Mucosa of stomach (tissue), 1 donor: ENCODE measurements around the gene USP13.

ENCODE experiments used
- H3K27me3 ChIP-seq: one replicate; pipeline ENCODE4 v1.7.0; 2013; ENCODE audit warnings: mild to moderate bottlenecking, low read length; ENCODE audit not compliant: control insufficient read depth, insufficient read depth
- H3K36me3 ChIP-seq: one replicate; pipeline ENCODE4 v1.7.0; 2013; ENCODE audit warnings: low read length; ENCODE audit not compliant: control insufficient read depth, insufficient read depth
- H3K4me1 ChIP-seq: one replicate; pipeline ENCODE4 v1.7.0; 2013; ENCODE audit warnings: mild to moderate bottlenecking, low read length; ENCODE audit not compliant: control insufficient read depth, insufficient read depth
- H3K4me3 ChIP-seq: one replicate; pipeline ENCODE4 v1.7.0; 2013; ENCODE audit warnings: low read length
- H3K9ac ChIP-seq: one replicate; pipeline ENCODE4 v1.7.0; 2013; ENCODE audit warnings: mild to moderate bottlenecking, low read length, moderate library complexity
- H3K9me3 ChIP-seq: one replicate; pipeline ENCODE4 v1.7.0; 2013; ENCODE audit warnings: mild to moderate bottlenecking, low read length, moderate library complexity; ENCODE audit not compliant: control insufficient read depth
- donor health status: Pancreatic carcinoma.

The USP13 gene

DNA sequence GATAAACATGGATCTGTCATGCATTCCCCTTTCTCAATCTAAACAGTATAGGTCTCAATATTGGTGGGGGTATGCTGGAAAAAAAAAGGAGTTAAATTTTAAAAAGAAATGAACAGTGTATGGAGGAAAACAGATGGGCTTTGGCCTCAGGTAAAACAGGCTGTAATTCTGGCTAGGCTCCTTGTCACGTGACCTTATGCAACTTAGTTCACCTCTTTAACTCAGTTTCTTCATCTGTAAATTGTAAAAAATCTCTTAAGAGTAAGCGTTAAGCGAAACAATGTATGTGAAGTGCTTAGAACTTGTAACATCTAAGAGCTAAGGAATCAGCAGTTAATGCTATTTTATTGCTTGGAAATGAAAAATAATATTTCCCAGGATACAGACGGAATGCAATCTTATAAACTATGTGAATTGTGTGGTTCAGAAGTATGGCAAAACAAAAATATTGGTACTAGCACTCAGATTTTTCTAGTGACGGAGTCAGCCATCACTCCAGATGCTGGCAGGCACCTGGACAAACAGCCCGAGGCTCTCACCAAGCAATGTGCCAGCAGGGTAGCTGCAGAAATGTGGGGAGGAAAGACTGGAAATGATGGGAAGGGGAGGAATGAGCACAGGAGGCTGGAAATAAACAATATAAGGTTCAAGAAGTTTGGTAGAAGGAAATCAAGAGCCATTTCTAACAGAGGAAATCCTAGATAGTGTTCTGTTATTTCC lies 172.8 kb downstream of the USP13 start:
- Histone ChIP-seq H3K9me3 (no peaks in the 10 kb centered on the region), H3K9ac (no peak overlapping the region), H3K36me3 (no peaks in the 10 kb centered on the region), H3K4me3 (no peak overlapping the region), H3K4me1 (no peaks in the 10 kb centered on the region), H3K27me3 (no peaks in the 10 kb centered on the region)

DNA sequence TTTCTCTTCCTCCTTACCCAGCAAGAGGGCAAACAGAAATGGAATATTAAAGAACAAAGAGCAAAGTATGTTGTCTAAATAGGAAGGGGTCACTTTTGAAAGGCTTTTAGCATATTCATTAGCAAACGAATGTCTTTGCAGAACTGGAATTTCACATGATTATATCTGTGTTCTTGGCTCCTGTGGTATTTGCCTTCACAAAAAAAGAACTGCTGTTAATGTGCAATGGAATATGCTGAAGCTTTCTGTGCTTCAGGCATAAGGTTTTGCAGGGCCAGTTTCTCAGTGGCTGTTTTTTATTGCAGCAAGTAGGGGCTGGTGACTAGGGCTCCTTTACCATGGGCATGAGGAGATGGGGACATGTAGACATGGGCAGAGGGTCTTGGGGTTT lies 173.4 kb downstream of the USP13 start:
- H3K9me3 ChIP-seq: no peaks in the 10 kb centered on the region

DNA sequence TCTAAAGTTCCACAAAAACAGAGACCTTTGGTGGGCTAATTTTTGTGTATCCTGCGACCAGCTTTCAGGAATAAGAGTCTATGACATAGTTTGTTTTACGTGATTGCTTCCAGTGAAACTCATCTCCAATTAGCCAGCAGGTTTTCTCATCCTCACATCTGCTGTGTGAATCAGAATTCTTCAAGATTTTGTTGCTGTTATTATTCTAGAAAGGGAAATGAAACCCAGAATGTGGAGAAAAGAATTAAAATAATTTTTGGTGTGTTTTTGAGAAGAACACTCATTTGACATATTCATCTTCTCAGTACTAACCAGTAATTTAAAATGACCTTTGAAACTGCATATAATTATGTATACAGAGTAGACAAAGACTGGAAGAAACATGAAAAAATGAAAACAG lies 175.9 kb downstream of the USP13 start:
- Histone ChIP-seq H3K9ac (no peak overlapping the region), H3K36me3 (no peaks in the 10 kb centered on the region), H3K9me3 (no peaks in the 10 kb centered on the region)

More for the DNA sequence above, 173.4 kb downstream of the USP13 start:
- Histone ChIP-seq H3K4me3 (no peak overlapping the region), H3K36me3 (no peaks in the 10 kb centered on the region), H3K4me1 (no peaks in the 10 kb centered on the region), H3K27me3 (no peaks in the 10 kb centered on the region), H3K9ac (no peak overlapping the region)

DNA sequence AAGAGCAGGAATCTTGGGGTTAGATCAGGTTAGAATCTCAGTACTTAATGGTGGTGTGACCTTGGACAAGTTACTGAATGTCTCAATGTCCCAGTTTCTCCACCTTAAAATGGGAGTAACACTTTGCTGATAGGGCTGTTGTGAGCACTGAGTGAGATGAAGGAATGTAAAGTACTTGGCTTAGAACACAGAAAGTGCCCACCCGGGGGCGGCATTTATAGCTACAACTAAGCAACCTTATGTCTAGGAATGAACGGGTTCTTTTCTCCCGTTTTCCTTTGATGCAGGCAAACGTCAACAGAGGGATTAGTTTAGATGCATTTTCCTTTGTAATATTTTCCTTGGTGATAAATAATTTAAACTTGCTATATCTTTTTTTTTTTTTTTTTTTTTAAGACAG lies 176.6 kb downstream of the USP13 start:
- Histone ChIP-seq H3K4me3 (no peak overlapping the region), H3K27me3 (no peaks in the 10 kb centered on the region), H3K9me3 (no peaks in the 10 kb centered on the region), H3K36me3 (no peaks in the 10 kb centered on the region), H3K9ac (no peak overlapping the region), H3K4me1 (no peaks in the 10 kb centered on the region)

More for the DNA sequence above, 175.9 kb downstream of the USP13 start:
- no peak overlapping the region for H3K4me3 ChIP-seq
- H3K27me3 ChIP-seq: no peaks in the 10 kb centered on the region
- H3K4me1 ChIP-seq: no peaks in the 10 kb centered on the region

DNA sequence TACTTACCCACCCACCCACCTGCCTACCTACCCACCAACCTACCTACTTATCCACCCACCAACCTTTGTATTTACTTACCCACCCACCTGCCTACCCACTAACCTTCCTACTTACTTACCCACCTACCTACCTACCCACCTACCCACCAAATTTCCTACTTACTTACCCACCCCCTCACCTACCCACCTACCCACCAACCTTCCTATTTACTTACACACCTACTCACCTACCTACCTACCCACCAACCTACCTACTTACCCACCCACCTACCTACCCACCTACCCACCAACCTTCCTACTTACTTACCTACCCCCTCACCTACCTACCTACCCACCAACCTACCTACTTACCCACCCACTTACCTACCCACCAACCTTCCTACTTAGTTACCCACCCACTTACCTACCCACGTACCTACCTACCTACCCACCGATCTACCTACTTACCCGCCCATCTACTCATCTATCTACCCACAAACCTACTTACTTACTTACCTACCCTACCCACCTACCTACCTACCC lies 179.6 kb downstream of the USP13 start:
- Histone ChIP-seq H3K9ac (no peak overlapping the region), H3K27me3 (no peaks in the 10 kb centered on the region), H3K4me1 (no peaks in the 10 kb centered on the region), H3K36me3 (no peaks in the 10 kb centered on the region), H3K4me3 (no peak overlapping the region), H3K9me3 (no peaks in the 10 kb centered on the region)

DNA sequence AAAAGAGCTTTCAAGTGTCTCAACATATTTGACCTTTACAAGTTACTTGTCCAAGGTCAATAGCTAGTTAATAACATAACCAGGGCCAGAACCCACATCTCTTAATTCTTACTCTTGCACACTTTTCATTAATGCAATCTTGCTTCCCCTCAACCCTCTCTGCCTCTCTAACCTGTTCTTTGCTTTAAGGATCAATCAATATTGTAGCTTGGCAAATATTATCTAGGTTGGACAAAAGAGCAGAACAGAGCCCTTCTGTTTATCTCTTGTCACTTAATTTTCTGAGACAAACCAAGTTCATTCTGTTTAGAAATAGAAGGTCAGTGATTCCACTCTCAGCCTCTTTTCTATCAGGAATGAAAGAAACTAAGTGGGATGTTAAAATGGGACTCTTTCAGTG lies 180.5 kb downstream of the USP13 start:
- no peaks in the 10 kb centered on the region for H3K36me3 ChIP-seq
- no peak overlapping the region for H3K9ac ChIP-seq
- no peak overlapping the region for H3K4me3 ChIP-seq
- no peaks in the 10 kb centered on the region for H3K9me3 ChIP-seq
- H3K27me3 ChIP-seq: no peaks in the 10 kb centered on the region
- no peaks in the 10 kb centered on the region for H3K4me1 ChIP-seq

DNA sequence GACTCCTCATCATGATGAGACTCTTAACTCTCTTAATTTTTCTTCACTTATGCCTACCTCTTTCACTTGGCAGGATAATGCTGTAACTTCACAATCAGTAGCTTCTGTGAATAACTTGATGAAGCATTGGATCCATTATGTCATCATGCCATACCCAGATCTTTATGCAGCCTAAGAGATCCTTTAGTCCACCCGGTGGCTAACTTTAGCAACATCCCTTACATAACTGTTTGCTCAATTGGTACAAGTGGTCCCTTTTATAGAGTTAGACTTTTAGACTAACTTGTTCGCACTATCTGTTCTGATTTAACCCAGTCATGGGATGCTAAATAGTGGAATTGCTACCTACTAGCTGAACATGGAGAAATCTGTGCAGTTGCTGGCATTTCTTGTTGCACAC lies 184.5 kb downstream of the USP13 start:
- Histone ChIP-seq H3K9me3 (no peaks in the 10 kb centered on the region), H3K9ac (no peak overlapping the region), H3K4me3 (no peak overlapping the region), H3K4me1 (no peaks in the 10 kb centered on the region), H3K36me3 (no peaks in the 10 kb centered on the region), H3K27me3 (no peaks in the 10 kb centered on the region)
